ENCODE results near the gene ZNHIT3. TPM values are rescaled to one million over a fixed set of nuclear protein-coding genes. Genes with fewer than 3 reads are reported as not detected.
A peak's percentile ranks its signal among the peaks of the same experiment; 100 is the strongest.

ZNHIT3 gene
- total and polyA plus RNA-seq, 2 of the 13 experiments (the other 11 are each of a cell fraction or from before 2014, with no cell fraction given), result 66.6 to 77.4 TPM

GRCh38 chr17:36482611-36483504 lies 3.6 kb upstream of the ZNHIT3 start (continued):
- TF ChIP-seq GPN1 (CRISPR knock-in tag; IDR thresholded peaks at IDR 0.05; ENCODE audit: borderline replicate concordance) (no peak), ZNF816 (CRISPR knock-in tag; IDR thresholded peaks at IDR 0.05; ENCODE audit: borderline replicate concordance) (no peak; the same call in 1 of the 2 replicates), E2F5 (CRISPR knock-in tag; conservative IDR thresholded peaks at IDR 0.05) (peak; percentile 94), TFAP4 (IDR thresholded peaks at IDR 0.05; ENCODE audit: borderline replicate concordance, low read depth) (peak; percentile 51; the same call in 1 of the 2 replicates), PHF5A (CRISPR knock-in tag; IDR thresholded peaks at IDR 0.05; ENCODE audit: low read depth, unreplicated experiment) (no peak), ZNF768 (CRISPR knock-in tag; IDR thresholded peaks at IDR 0.05) (peak; percentile 68; the same call in 1 of the 2 replicates), ZNF777 (CRISPR knock-in tag; IDR thresholded peaks at IDR 0.05) (peak; percentile 62; the same call in 1 of the 2 replicates), RORA (CRISPR knock-in tag; IDR thresholded peaks at IDR 0.05) (no peak), TSC22D2 (CRISPR knock-in tag; IDR thresholded peaks at IDR 0.05; ENCODE audit: borderline replicate concordance) (peak; percentile 92; the same call in 1 of the 2 replicates), PRPF4 (IDR thresholded peaks at IDR 0.05; ENCODE audit: low read depth, low read length, poor library complexity, severe bottlenecking) (no peak), RARG (CRISPR knock-in tag; IDR thresholded peaks at IDR 0.05; ENCODE audit: low read depth) (no peak), ZBTB14 (CRISPR knock-in tag; IDR thresholded peaks at IDR 0.05) (peak; percentile 83), ZNF263 (CRISPR knock-in tag; IDR thresholded peaks at IDR 0.05) (peak; percentile 79), CBFB (CRISPR knock-in tag; IDR thresholded peaks at IDR 0.05) (peak; percentile 69; the same call in 1 of the 2 replicates), TBX2 (CRISPR knock-in tag; IDR thresholded peaks at IDR 0.05; ENCODE audit: borderline replicate concordance) (peak; percentile 80), ZBTB8A (CRISPR knock-in tag; IDR thresholded peaks at IDR 0.05; ENCODE audit: borderline replicate concordance, low read depth) (no peak), TFDP2 (CRISPR knock-in tag; IDR thresholded peaks at IDR 0.05) (peak; percentile 99), AKAP8 (CRISPR knock-in tag; IDR thresholded peaks at IDR 0.05) (peak; percentile 78), HNRNPL (IDR thresholded peaks at IDR 0.05; ENCODE audit: low read depth, low read length) (0 out of 2 replicates have a peak, but pooled peaks have one; percentile 39)
